Heart left ventricle (tissue), 16 donors: Measurements from ENCODE around the gene FAM24B. TPM values are rescaled to one million over a fixed set of nuclear protein-coding genes. Genes with fewer than 3 reads are reported as not detected.

Experiments
- ATAC-seq, 4 donors: fragments of 200-7000 bp; cut with Tn5 transposase; one replicate each; pipeline ENCODE4 v1.9.1; 2020 to 2022; ENCODE audit warnings: moderate library complexity in 4 of 4, mild to moderate bottlenecking in 3 of 4, moderate number of reproducible peaks in 1 of 4
- DNase-seq, 5 donors: peaks; one replicate each; pipeline ENCODE4 v3.0.0-alpha.2; 2020
- H3K27ac ChIP-seq, 12 donors: fragments of 200-600 bp; sonication (generic) in 4 of 12; one replicate each; pipeline versions ENCODE4 v1.5.0 to v1.8.0; 2016 to 2022; ENCODE audit warnings: mild to moderate bottlenecking in 2 of 12
- H3K27me3 ChIP-seq, 9 donors: fragments of 200-600 bp; sonication (generic) in 2 of 9; one replicate each; pipeline versions ENCODE4 v1.5.1 to v1.8.0; 2016 to 2022; ENCODE audit warnings: mild to moderate bottlenecking in 3 of 9
- H3K36me3 ChIP-seq, 9 donors: fragments of 200-600 bp; sonication (generic) in 2 of 9; one replicate each; pipeline versions ENCODE4 v1.5.0 to v1.8.0; 2018 to 2022; ENCODE audit warnings: mild to moderate bottlenecking in 2 of 9
- H3K4me1 ChIP-seq, 12 donors: fragments of 200-600 bp; sonication (generic) in 4 of 12; one replicate each; pipeline versions ENCODE4 v1.5.0 to v1.8.0; 2016 to 2022; ENCODE audit warnings: mild to moderate bottlenecking in 3 of 12
- H3K4me3 ChIP-seq, 12 donors: fragments of 200-600 bp; sonication (generic) in 4 of 12; one replicate each; pipeline versions ENCODE4 v1.5.0 to v1.8.0; 2017 to 2022; ENCODE audit warnings: mild to moderate bottlenecking in 9 of 12, moderate library complexity in 4 of 12
- H3K9me3 ChIP-seq, 12 donors: fragments of 200-600 bp; sonication (generic) in 4 of 12; one replicate each; pipeline versions ENCODE4 v1.5.0 to v1.8.0; 2016 to 2022; ENCODE audit warnings: mild to moderate bottlenecking in 1 of 12
- CTCF ChIP-seq, 12 donors: fragments of 200-600 bp; sonication (generic) in 4 of 12; IDR thresholded peaks; one replicate each; pipeline versions ENCODE4 v1.5.0 to v1.8.0; 2018 to 2022; ENCODE audit warnings: antibody characterized with exemption in 12 of 12, mild to moderate bottlenecking in 5 of 12
- POLR2A ChIP-seq, 2 donors: fragments of 450-650 bp; IDR thresholded peaks; one replicate each; pipeline ENCODE4 v1.6.1; 2017; ENCODE audit warnings: antibody characterized with exemption in 2 of 2, mild to moderate bottlenecking in 2 of 2, moderate library complexity in 2 of 2
- WGBS, 4 donors: extraction: QIAGEN DNeasy Blood & Tissue Kit in 2 of 4; methylation state at CpG; one replicate each; pipeline versions ENCODE4 v1.1.5 to v1.1.7; 2013 to 2018; 5-methylcytosine and 5-hydroxymethylcytosine counted together
- intact Hi-C, 10 donors: fragments of 100-400 bp; cut with DNase I; formaldehyde crosslinking; loops; one replicate each; pipeline versions ENCODE4 v1.11.1 to v1.14.2; 2022
- polyA plus RNA-seq, 2 donors: library from polyadenylated mRNA; stranded (reverse); fragments of 200-250 nt; gene quantifications; one replicate each; pipeline ENCODE4 v1.2.3, GENCODE V29; 2013
- total RNA-seq, 9 donors: library from RNA; depleted of rRNA in 2 of 9; stranded (reverse); fragments of >200 nt in 2 of 9; fragmentation: NEBNext Ultra II Directional in 3 of 9; extraction: Animal tissue kit (Norgen Biotek cat#: 25700) in 3 of 9; gene quantifications; one replicate each; pipeline versions ENCODE4 v1.1.0 to v1.2.4, GENCODE V29; 2016 to 2023
- donor health status: ischemic (EF 13 %, LVEDD 7.1; RV severe dilation, severe dysfunction).
- donor health status: healthy with polysubstance abuse.
- donor health status: DM: no; HTN: yes; CAD: no.
- donor health status: DM: no; HTN: no; CAD: no.
- donor health status: ischemic (EF 25% LVEDD 6.9; RV normal size, moderate dysfunction).
- donor health status: ischemic (EF 25% LVEDD 5.7; RV mildly dilated, moderate dysfunction).
- donor health status: healthy.
- donor health status: DM: yes; HTN: yes; CAD: no.
- donor health status: ischemic (EF 35%, LVEDD 5.7; RV mildly dilated, moderate dysfunction).
- donor health status: nonischemic (EF 11% LVEDD 7.7; RV severe dilation, severe dysfunction).
- donor health status: DM: yes; HTN: yes; CAD: no.
- donor health status: PGD.
- donor health status: ischemic (EF 29% LVEDD 5.4; RV normal size, mild dysfunction).
- donor health status: nonischemic (EF 23%, LVEDD 6.1; RV moderate dilation, normal function).

The FAM24B gene
- total and polyA plus RNA-seq, 11 donors: 0.49 to 2.9 (median 0.80) TPM; not detected in 4

- no peak for ATAC-seq
- TF ChIP-seq POLR2A (IDR thresholded peaks at IDR 0.05) (no peak), CTCF (IDR thresholded peaks at IDR 0.05) (no peak)
These were observed 35.2 kb downstream of the FAM24B start for GRCh38 chr10:122844146-122844545.

DNA sequence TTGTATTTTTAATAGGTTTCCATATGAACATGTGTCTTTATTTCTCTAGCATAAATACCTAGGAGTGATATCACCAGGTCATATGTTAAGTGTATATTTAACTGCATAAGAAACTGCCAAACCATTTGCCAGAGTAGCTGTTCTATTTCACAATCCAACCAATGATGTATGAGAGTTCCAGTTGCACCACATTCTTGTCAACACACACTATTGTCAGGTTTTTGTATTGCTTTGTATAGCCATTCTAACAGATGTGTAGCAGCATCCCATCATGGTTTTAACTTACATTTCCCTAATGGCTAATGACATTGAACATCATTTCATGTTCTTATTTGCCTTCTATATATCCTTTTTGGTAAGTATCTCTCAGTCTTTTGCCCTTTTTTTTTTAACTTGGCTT is 37.8 kb downstream of the FAM24B start:
- ATAC-seq (no peak), DNase-seq (no peak)
- Histone ChIP-seq H3K9me3 (peaks cover 0 to 24% (median 0%) of the 10 kb centered on the region in 12 donors), H3K27me3 (no peaks in the 10 kb centered on the region), H3K4me3 (no peak overlapping the region), H3K27ac (no peak overlapping the region), H3K36me3 (peaks cover 0 to 13% (median 0%) of the 10 kb centered on the region in 9 donors), H3K4me1 (no peaks in the 10 kb centered on the region)
- intact Hi-C loops: no loop called here
- TF ChIP-seq POLR2A (IDR thresholded peaks at IDR 0.05) (no peak), CTCF (IDR thresholded peaks at IDR 0.05) (no peak)

More at GRCh38 chr10:122844146-122844545, 35.2 kb downstream of the FAM24B start:
- H3K9me3 ChIP-seq: peaks cover 0 to 24% (median 0%) of the 10 kb centered on the region in 12 donors
- DNase-seq: no peak
- no peaks in the 10 kb centered on the region for H3K4me1 ChIP-seq
- H3K36me3 ChIP-seq: no peaks in the 10 kb centered on the region
- no peak overlapping the region for H3K27ac ChIP-seq
- no peak overlapping the region for H3K4me3 ChIP-seq
- intact Hi-C loops: no loop called here
- WGBS, 4 donors: 94 to 96% (median 95%) methylated on average over 4 of the region's 4 CpGs
- H3K27me3 ChIP-seq: no peaks in the 10 kb centered on the region

DNA sequence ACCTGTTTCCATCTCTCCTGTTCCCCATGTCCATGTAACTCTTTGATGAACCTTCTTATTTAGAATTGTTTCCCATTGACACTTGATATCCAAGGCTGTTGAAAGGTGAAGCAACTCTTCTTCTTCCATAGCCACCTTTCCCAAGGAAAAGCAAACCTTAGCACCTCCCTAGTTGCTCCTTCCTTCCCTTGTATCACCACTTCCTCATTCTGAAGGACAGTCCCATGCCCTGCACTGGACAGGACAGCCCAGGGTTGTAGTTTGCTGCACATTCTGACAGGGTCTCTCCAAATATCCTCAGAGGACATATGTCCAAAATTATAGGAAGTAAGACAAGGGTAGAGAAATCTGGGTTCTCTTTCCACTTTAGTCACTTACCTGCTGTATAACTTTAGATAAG is 39.9 kb downstream of the FAM24B start:
- peaks cover 0 to 22% (median under 1%) of the 10 kb centered on the region in 9 donors for H3K36me3 ChIP-seq
- ATAC-seq: no peak
- H3K4me3 ChIP-seq: no peak overlapping the region
- no peak overlapping the region for H3K27ac ChIP-seq
- no peak for DNase-seq
- intact Hi-C loops: no loop called here
- TF ChIP-seq POLR2A (IDR thresholded peaks at IDR 0.05): no peak
- H3K9me3 ChIP-seq: peaks cover 0 to 24% (median 0%) of the 10 kb centered on the region in 12 donors
- H3K4me1 ChIP-seq: no peaks in the 10 kb centered on the region
- no peaks in the 10 kb centered on the region for H3K27me3 ChIP-seq

DNA sequence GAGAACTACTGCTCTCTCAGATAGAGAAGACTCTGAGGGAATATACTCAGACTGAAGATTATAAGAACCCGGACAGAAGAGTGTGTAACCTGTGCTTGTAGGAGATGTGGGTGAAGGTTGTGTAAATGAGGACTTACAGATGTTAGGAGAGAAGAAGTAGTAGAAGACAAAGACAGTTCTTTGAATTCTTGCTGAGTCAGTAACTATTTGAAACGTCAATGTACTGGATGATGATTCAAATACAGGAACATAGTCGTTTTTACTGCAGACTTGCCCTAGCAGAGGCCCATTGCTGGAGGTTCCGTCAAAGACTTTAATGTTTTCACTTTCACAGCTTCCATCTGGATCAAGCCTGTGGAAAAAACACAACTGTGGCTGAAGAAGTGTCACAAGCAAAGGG is 40.5 kb downstream of the FAM24B start:
- H3K4me3 ChIP-seq: no peak overlapping the region
- H3K4me1 ChIP-seq: no peaks in the 10 kb centered on the region
- H3K9me3 ChIP-seq: peaks cover 0 to 24% (median 0%) of the 10 kb centered on the region in 12 donors
- no peak for ATAC-seq
- WGBS, 4 donors: 83 to 92% (median 85%) methylated on average over 4 of the region's 4 CpGs
- H3K36me3 ChIP-seq: peaks cover 0 to 24% (median 2%) of the 10 kb centered on the region in 9 donors
- H3K27ac ChIP-seq: no peak overlapping the region
- no peak for TF ChIP-seq POLR2A (IDR thresholded peaks at IDR 0.05)
- TF ChIP-seq CTCF (IDR thresholded peaks at IDR 0.05): no peak
- H3K27me3 ChIP-seq: no peaks in the 10 kb centered on the region
- DNase-seq: no peak
- intact Hi-C loops: no loop called here

GRCh38 chr10:122835908-122836307 is 43.5 kb downstream of the FAM24B start:
- Histone ChIP-seq H3K27me3 (no peaks in the 10 kb centered on the region), H3K9me3 (peaks cover 0 to 3% (median 0%) of the 10 kb centered on the region in 12 donors), H3K36me3 (peaks cover 0 to 38% (median 2%) of the 10 kb centered on the region in 9 donors), H3K4me1 (no peaks in the 10 kb centered on the region), H3K4me3 (no peak overlapping the region), H3K27ac (no peak overlapping the region)
- 88 to 98% (median 91%) methylated on average over 2 of the region's 2 CpGs for WGBS, 4 donors
- no peak for DNase-seq
- no peak for ATAC-seq
- TF ChIP-seq POLR2A (IDR thresholded peaks at IDR 0.05) (no peak), CTCF (IDR thresholded peaks at IDR 0.05) (no peak)
- intact Hi-C loops: no loop called here
